ENCODE results near the gene EEF2K.

The EEF2K gene

GRCh38 chr16:22232277-22233036 is 26.4 kb downstream of the EEF2K start:
- Histone ChIP-seq H3K27ac (no peak overlapping the region), H3K4me3 (no peak overlapping the region)
- no peak for TF ChIP-seq CTCF (IDR thresholded peaks at IDR 0.05)
- DNase-seq (ENCODE audit: low spot score): no peak

GRCh38 chr16:22233037-22233372 is 26.9 kb downstream of the EEF2K start:
- no peak overlapping the region for H3K27ac ChIP-seq
- no peak for TF ChIP-seq CTCF (IDR thresholded peaks at IDR 0.05)
- no peak for DNase-seq (ENCODE audit: low spot score)
- H3K4me3 ChIP-seq: no peak overlapping the region

- H3K27ac ChIP-seq: peak overlapping the region in 1 of 2 donors; percentile 43
- no peak for TF ChIP-seq CTCF (IDR thresholded peaks at IDR 0.05)
Observed at GRCh38 chr16:22235839-22236745, 30.0 kb downstream of the EEF2K start.

GRCh38 chr16:22239131-22239805 is 33.2 kb downstream of the EEF2K start:
- H3K4me3 ChIP-seq: no peak overlapping the region
- DNase-seq (ENCODE audit: low spot score): no peak
- H3K27ac ChIP-seq: peak overlapping the region; percentile 0 to 68
- TF ChIP-seq CTCF (IDR thresholded peaks at IDR 0.05): no peak

More at GRCh38 chr16:22235839-22236745, 30.0 kb downstream of the EEF2K start:
- DNase-seq (ENCODE audit: low spot score): no peak
- H3K4me3 ChIP-seq: no peak overlapping the region

GRCh38 chr16:22240023-22240710 is 34.1 kb downstream of the EEF2K start:
- TF ChIP-seq CTCF (IDR thresholded peaks at IDR 0.05): no peak
- DNase-seq (ENCODE audit: low spot score): no peak
- H3K27ac ChIP-seq: peak overlapping the region; percentile 0 to 73

GRCh38 chr16:22250522-22250921 is 44.4 kb downstream of the EEF2K start:
- H3K27ac ChIP-seq: no peak overlapping the region
- no peak for DNase-seq (ENCODE audit: low spot score)

More at GRCh38 chr16:22240023-22240710, 34.1 kb downstream of the EEF2K start:
- peak overlapping the region; percentile 12 for H3K4me3 ChIP-seq

More at GRCh38 chr16:22250522-22250921, 44.4 kb downstream of the EEF2K start:
- no peak overlapping the region for H3K4me3 ChIP-seq
- TF ChIP-seq CTCF (IDR thresholded peaks at IDR 0.05): no peak
